Hepatocyte (in vitro differentiated cells): ENCODE data around the gene ALDOB. TPM values are rescaled to one million over a fixed set of nuclear protein-coding genes. Genes with fewer than 3 reads are reported as not detected.

ENCODE experiments used
- DNase-seq: peaks from one replicate; pipeline ENCODE4 v3.0.0-alpha.2; 2016; ENCODE audit warnings: low spot score
- H2AFZ ChIP-seq: fragments of 200-600 bp; sonication (generic); 2 replicates; pipeline ENCODE4 v1.6.0; 2016; ENCODE audit warnings: antibody characterized with exemption, mild to moderate bottlenecking
- H3K27ac ChIP-seq: fragments of 200-600 bp; sonication (generic); 2 replicates; pipeline ENCODE4 v1.5.1; 2016; ENCODE audit warnings: mild to moderate bottlenecking
- H3K27me3 ChIP-seq: fragments of 200-600 bp; sonication (generic); 2 replicates; pipeline ENCODE4 v1.6.1; 2016
- H3K36me3 ChIP-seq: fragments of 200-600 bp; sonication (generic); replicated peaks from 2 replicates; pipeline ENCODE4 v1.5.1; 2016; ENCODE audit warnings: low read depth; ENCODE audit not compliant: insufficient read depth
- H3K4me1 ChIP-seq: fragments of 200-600 bp; sonication (generic); 2 replicates; pipeline ENCODE4 v1.5.1; 2016; ENCODE audit warnings: mild to moderate bottlenecking, moderate library complexity; ENCODE audit not compliant: insufficient read depth
- H3K4me2 ChIP-seq: fragments of 200-600 bp; sonication (generic); 2 replicates; pipeline ENCODE4 v1.6.0; 2016
- H3K4me3 ChIP-seq: fragments of 200-600 bp; sonication (generic); 2 replicates; pipeline ENCODE4 v1.5.1; 2016; ENCODE audit warnings: mild to moderate bottlenecking
- H3K79me2 ChIP-seq: fragments of 200-600 bp; sonication (generic); 2 replicates; pipeline ENCODE4 v1.6.0; 2017; ENCODE audit warnings: mild to moderate bottlenecking
- H3K9me2 ChIP-seq: fragments of 200-600 bp; sonication (generic); replicated peaks from 2 replicates; pipeline ENCODE4 v1.6.0; 2017; ENCODE audit warnings: mild to moderate bottlenecking; ENCODE audit not compliant: insufficient read depth
- H3K9me3 ChIP-seq: fragments of 200-600 bp; sonication (generic); 2 replicates; pipeline ENCODE4 v1.5.1; 2016; ENCODE audit warnings: low read depth, mild to moderate bottlenecking
- H4K20me1 ChIP-seq: fragments of 200-600 bp; sonication (generic); 2 replicates; pipeline ENCODE4 v1.6.0; 2016; ENCODE audit warnings: mild to moderate bottlenecking; ENCODE audit not compliant: insufficient read depth, poor library complexity, severe bottlenecking
- EZH2 ChIP-seq: fragments of 200-600 bp; sonication (generic); IDR thresholded peaks from 2 replicates; pipeline ENCODE4 v1.6.1; 2016; ENCODE audit warnings: antibody characterized with exemption, mild to moderate bottlenecking, borderline replicate concordance
- EZH2phosphoT487 ChIP-seq: fragments of 200-600 bp; sonication (generic); IDR thresholded peaks from one replicate; pipeline ENCODE4 v1.6.1; 2018; ENCODE audit warnings: antibody characterized with exemption, mild to moderate bottlenecking, low read depth, moderate library complexity; ENCODE audit not compliant: unreplicated experiment, severe bottlenecking
- WGBS: methylation state at CpG from one replicate; pipeline ENCODE4 v1.1.6; 2016; ENCODE audit warnings: low lambda C conversion rate; ENCODE audit errors: missing lambda C conversion rate; 5-methylcytosine and 5-hydroxymethylcytosine counted together
- polyA plus RNA-seq: library from polyadenylated mRNA; unstranded; fragments of >200 nt; fragmentation: Nextera tagmentation; extraction: Ambion mirVana; gene quantifications from 2 replicates; pipeline ENCODE4 v1.2.1, GENCODE V29; 2016
- total RNA-seq: library from RNA; depleted of rRNA; stranded (reverse); fragments of >200 nt; gene quantifications from 2 replicates; pipeline ENCODE4 v1.2.3, GENCODE V29; 2014
- TF ChIP-seq, protein P1 (sequence below): fragments of 200-600 bp; sonication (generic); IDR thresholded peaks from 2 replicates; pipeline ENCODE4 v1.5.1; 2016; ENCODE audit warnings: antibody characterized with exemption, mild to moderate bottlenecking; ENCODE audit not compliant: poor library complexity

Gene ALDOB
- total and polyA plus RNA-seq, 2 experiments from 2014 or later, result 71.6 to 236 TPM

DNA sequence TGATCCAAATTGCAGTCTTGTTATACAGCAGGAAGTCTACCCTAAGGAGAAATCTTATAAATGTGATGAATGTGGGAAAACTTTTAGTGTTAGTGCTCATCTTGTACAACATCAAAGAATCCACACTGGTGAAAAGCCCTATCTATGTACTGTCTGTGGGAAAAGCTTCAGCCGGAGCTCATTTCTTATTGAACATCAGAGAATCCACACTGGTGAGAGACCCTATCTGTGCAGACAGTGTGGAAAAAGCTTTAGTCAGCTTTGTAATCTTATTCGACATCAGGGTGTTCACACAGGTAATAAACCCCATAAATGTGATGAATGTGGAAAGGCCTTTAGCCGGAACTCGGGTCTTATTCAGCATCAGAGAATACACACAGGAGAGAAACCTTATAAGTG is 26.5 kb downstream of the ALDOB start:
- 100% methylated on average over 4 of the region's 4 CpGs for WGBS
- no peak overlapping the region for H3K4me2 ChIP-seq
- H3K36me3 ChIP-seq, result peaks cover 33% of the 10 kb centered on the region
- TF ChIP-seq EZH2phosphoT487 (no peak), EZH2 (no peak)
- TF ChIP-seq, protein P1, sequence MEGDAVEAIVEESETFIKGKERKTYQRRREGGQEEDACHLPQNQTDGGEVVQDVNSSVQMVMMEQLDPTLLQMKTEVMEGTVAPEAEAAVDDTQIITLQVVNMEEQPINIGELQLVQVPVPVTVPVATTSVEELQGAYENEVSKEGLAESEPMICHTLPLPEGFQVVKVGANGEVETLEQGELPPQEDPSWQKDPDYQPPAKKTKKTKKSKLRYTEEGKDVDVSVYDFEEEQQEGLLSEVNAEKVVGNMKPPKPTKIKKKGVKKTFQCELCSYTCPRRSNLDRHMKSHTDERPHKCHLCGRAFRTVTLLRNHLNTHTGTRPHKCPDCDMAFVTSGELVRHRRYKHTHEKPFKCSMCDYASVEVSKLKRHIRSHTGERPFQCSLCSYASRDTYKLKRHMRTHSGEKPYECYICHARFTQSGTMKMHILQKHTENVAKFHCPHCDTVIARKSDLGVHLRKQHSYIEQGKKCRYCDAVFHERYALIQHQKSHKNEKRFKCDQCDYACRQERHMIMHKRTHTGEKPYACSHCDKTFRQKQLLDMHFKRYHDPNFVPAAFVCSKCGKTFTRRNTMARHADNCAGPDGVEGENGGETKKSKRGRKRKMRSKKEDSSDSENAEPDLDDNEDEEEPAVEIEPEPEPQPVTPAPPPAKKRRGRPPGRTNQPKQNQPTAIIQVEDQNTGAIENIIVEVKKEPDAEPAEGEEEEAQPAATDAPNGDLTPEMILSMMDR, result no peak
- H3K79me2 ChIP-seq, result peaks cover 5% of the 10 kb centered on the region
- no peak overlapping the region for H3K4me3 ChIP-seq
- no peak overlapping the region for H3K27ac ChIP-seq
- no peak overlapping the region for H2AFZ ChIP-seq
- peaks cover 92% of the 10 kb centered on the region for H3K9me3 ChIP-seq
- DNase-seq, result no peak
- no peaks in the 10 kb centered on the region for H4K20me1 ChIP-seq
- no peaks in the 10 kb centered on the region for H3K4me1 ChIP-seq
- H3K27me3 ChIP-seq, result no peaks in the 10 kb centered on the region
- no peaks in the 10 kb centered on the region for H3K9me2 ChIP-seq

- H4K20me1 ChIP-seq, result no peaks in the 10 kb centered on the region
- 97% methylated on average over 5 of the region's 5 CpGs for WGBS
- peaks cover 39% of the 10 kb centered on the region for H3K36me3 ChIP-seq
- H2AFZ ChIP-seq, result no peak overlapping the region
- H3K9me3 ChIP-seq, result peaks cover 95% of the 10 kb centered on the region
- TF ChIP-seq EZH2 (no peak), EZH2phosphoT487 (no peak)
- TF ChIP-seq, protein P1, result no peak
- DNase-seq, result no peak
- no peaks in the 10 kb centered on the region for H3K9me2 ChIP-seq
- H3K27me3 ChIP-seq, result no peaks in the 10 kb centered on the region
- H3K4me2 ChIP-seq, result no peak overlapping the region
- H3K4me3 ChIP-seq, result no peak overlapping the region
- H3K79me2 ChIP-seq, result peaks cover 8% of the 10 kb centered on the region
- H3K27ac ChIP-seq, result no peak overlapping the region
- no peaks in the 10 kb centered on the region for H3K4me1 ChIP-seq
These were observed 27.0 kb downstream of the ALDOB start for GRCh38 chr9:101408374-101409078.

DNA sequence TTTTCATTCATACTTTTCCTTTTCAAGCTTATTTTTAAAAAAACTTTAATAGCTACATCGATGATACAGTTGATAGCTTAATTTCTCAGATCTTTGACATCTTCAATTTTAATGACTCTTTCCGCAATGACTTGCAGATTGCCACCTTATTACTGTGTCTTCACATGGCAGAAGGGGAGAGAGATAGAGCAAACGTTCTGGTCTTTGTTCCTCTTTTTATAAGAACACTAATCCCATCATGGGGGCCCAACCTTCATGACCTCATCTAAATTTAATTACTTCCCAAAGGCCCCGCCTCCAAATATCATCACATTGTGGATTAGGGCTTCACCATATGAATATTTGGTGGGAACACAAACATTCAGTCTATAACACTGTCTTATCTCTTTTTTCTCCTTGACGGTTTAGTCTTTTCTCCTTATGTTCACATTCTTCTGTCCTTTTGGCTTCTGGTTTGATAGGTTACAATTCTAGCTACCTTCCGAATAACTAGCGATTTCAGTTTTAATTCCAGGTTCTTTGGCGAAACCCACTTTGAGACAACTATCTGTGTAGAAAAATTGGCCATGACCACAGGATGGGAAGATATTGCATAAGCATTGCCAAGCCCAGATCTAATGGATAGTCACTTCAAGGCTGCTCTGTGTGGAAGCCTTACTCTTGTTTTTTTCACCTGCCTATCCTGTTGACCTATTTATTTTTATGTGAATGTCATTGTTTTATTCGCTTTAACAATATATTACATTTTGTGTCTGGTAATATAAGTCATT is 31.9 kb downstream of the ALDOB start:
- Histone ChIP-seq H3K4me3 (no peak overlapping the region), H2AFZ (no peak overlapping the region), H3K27me3 (no peaks in the 10 kb centered on the region), H3K4me1 (no peaks in the 10 kb centered on the region), H3K4me2 (no peak overlapping the region), H3K79me2 (peaks cover 52% of the 10 kb centered on the region), H3K36me3 (peaks cover 44% of the 10 kb centered on the region), H3K9me2 (no peaks in the 10 kb centered on the region), H4K20me1 (no peaks in the 10 kb centered on the region), H3K9me3 (peaks cover 72% of the 10 kb centered on the region), H3K27ac (no peak overlapping the region)
- no peak for DNase-seq
- WGBS, result 98% methylated on average over 9 of the region's 9 CpGs
- TF ChIP-seq EZH2phosphoT487, result no peak
- TF ChIP-seq, protein P1, result no peak
- TF ChIP-seq EZH2, result no peak
